Measurements from ENCODE around the gene EXOSC6.
"Not testable (repeated sequence)": the region's sequence is repeated elsewhere in the genome, so short reads cannot be mapped to it uniquely, and the experiment has no call there.

Gene EXOSC6

DNA sequence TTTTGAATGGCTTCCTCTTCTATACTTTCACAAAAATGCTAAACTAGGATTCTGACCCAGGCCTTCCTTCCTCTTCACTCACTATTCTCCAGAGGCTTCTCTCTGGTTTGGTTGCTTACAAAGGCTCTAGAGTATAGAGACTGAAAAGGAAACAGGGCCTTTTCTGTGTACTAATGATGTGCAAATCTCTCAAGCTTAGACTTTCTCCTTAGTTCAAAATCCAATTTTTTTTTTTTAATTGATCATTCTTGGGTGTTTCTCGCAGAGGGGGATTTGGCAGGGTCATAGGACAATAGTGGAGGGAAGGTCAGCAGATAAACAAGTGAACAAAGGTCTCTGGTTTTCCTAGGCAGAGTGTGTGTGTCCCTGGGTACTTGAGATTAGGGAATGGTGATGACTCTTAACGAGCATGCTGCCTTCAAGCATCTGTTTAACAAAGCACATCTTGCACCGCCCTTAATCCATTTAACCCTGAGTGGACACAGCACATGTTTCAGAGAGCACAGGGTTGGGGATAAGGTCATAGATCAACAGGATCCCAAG, 27.7 kb downstream of the EXOSC6 start:
- H3F3A ChIP-seq (ENCODE audit: insufficient read depth); H4K20me1 ChIP-seq (ENCODE audit: low read depth, low read length); H3K9ac ChIP-seq (ENCODE audit: low read length); H3K79me2 ChIP-seq (ENCODE audit: insufficient read depth, low read length); H3K36me3 ChIP-seq (ENCODE audit: low read length); H3K9me3 ChIP-seq (ENCODE audit: insufficient read depth, low read length); H3K4me2 ChIP-seq (ENCODE audit: low read depth, low read length, poor library complexity, severe bottlenecking); H3K27ac ChIP-seq (ENCODE audit: low read depth, low read length); H2AFZ ChIP-seq (ENCODE audit: low read depth, low read length, severe bottlenecking); H3K27me3 ChIP-seq (ENCODE audit: low read length); H3K9me2 ChIP-seq (replicated peaks; ENCODE audit: insufficient read depth, low read length); H3K4me3 ChIP-seq (ENCODE audit: insufficient read depth, low read length, poor library complexity, severe bottlenecking): not testable (repeated sequence)

DNA sequence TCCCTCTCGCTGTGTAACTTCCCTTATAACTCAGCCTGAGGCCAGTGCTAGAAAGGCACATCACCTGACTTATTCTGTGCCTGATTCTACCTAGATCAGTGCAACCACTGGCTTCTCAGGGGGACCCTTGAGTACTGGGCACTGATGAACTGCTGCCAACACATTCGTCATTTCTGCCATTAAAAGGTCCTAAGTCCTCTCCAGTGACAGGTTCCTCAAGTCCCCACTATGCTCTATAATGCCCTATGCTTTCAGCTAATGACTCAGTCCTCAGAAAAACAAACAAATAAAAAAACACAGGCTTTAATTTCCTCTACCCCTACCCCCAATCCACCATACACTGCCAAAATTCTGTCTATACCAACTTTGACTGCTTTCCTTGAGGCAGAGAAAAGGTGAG, 28.5 kb downstream of the EXOSC6 start:
- H3K4me3 ChIP-seq (ENCODE audit: insufficient read depth, low read length, poor library complexity, severe bottlenecking); H3K79me2 ChIP-seq (ENCODE audit: insufficient read depth, low read length); H3K9ac ChIP-seq (ENCODE audit: low read length); H3K36me3 ChIP-seq (ENCODE audit: low read length); H4K20me1 ChIP-seq (ENCODE audit: low read depth, low read length); H3K27ac ChIP-seq (ENCODE audit: low read depth, low read length); H3K9me2 ChIP-seq (replicated peaks; ENCODE audit: insufficient read depth, low read length); H2AFZ ChIP-seq (ENCODE audit: low read depth, low read length, severe bottlenecking); H3K4me2 ChIP-seq (ENCODE audit: low read depth, low read length, poor library complexity, severe bottlenecking); H3F3A ChIP-seq (ENCODE audit: insufficient read depth); H3K27me3 ChIP-seq (ENCODE audit: low read length); H3K9me3 ChIP-seq (ENCODE audit: insufficient read depth, low read length): not testable (repeated sequence)

DNA sequence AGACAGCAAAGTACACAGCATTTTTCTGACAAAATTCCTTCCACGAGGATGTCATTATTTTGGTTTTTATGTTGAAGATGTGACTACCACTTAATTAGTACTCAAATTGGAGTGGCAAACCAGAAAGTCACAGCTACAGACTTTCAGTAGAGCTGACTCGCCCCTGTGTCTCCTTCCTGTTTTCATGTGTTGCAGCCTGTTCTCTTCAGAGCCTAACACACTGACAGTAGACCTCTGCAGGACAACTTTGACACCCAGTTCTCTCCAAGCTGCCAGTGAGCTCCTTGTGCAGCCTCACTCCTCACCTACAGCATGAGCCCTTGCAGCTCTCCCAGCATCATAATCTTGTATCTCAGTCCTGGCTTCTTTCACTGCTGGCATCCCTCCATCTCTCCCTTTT, 29.2 kb downstream of the EXOSC6 start:
- not testable (repeated sequence) for H3K4me2 ChIP-seq (ENCODE audit: low read depth, low read length, poor library complexity, severe bottlenecking); H3K9me3 ChIP-seq (ENCODE audit: insufficient read depth, low read length); H3K36me3 ChIP-seq (ENCODE audit: low read length); H4K20me1 ChIP-seq (ENCODE audit: low read depth, low read length); H3F3A ChIP-seq (ENCODE audit: insufficient read depth); H3K27ac ChIP-seq (ENCODE audit: low read depth, low read length); H2AFZ ChIP-seq (ENCODE audit: low read depth, low read length, severe bottlenecking); H3K9ac ChIP-seq (ENCODE audit: low read length); H3K9me2 ChIP-seq (replicated peaks; ENCODE audit: insufficient read depth, low read length); H3K4me3 ChIP-seq (ENCODE audit: insufficient read depth, low read length, poor library complexity, severe bottlenecking); H3K79me2 ChIP-seq (ENCODE audit: insufficient read depth, low read length); H3K27me3 ChIP-seq (ENCODE audit: low read length)

DNA sequence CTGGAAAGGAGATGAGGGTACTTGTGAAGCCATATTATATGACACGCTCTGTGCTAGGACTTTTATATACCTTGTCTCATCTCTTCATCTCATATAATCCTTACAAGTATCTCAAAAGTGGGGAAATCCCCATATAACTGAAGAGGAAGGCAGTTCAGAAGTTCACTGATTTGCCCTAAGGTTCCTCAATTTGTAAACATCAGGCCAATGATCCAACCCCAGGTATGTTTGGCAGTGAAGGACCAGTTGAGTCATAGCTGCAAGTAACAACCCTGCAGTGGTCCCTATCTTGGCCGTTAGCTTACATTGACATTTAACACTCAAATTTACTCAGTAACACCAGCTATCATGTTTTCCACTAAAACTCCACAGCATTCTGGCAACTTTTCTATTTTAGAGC, 33.2 kb downstream of the EXOSC6 start:
- H3K9me2 ChIP-seq (replicated peaks; ENCODE audit: insufficient read depth, low read length); H4K20me1 ChIP-seq (ENCODE audit: low read depth, low read length); H3K9me3 ChIP-seq (ENCODE audit: insufficient read depth, low read length); H3K79me2 ChIP-seq (ENCODE audit: insufficient read depth, low read length); H3K36me3 ChIP-seq (ENCODE audit: low read length); H3K27ac ChIP-seq (ENCODE audit: low read depth, low read length); H3K27me3 ChIP-seq (ENCODE audit: low read length); H3K4me2 ChIP-seq (ENCODE audit: low read depth, low read length, poor library complexity, severe bottlenecking); H2AFZ ChIP-seq (ENCODE audit: low read depth, low read length, severe bottlenecking); H3K4me3 ChIP-seq (ENCODE audit: insufficient read depth, low read length, poor library complexity, severe bottlenecking); H3K9ac ChIP-seq (ENCODE audit: low read length); H3F3A ChIP-seq (ENCODE audit: insufficient read depth): not testable (repeated sequence)

DNA sequence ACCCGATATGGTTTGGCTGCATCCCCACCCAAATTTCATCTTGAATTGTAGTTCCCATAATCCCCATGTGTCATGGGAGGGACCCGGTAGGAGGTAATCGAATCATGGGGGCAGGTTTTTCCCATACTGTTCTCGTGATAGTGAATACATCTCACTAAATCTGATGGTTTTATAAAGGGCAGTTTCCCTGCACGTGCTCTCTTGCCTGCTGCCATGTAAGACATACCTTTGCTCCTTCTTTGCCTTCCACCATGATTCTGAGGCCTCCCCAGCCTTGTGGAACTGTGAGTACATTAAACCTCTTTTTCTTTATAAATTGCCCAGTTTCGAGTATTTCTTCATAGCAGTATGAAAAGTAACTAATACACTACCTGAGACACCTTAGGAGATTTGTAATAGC, 45.4 kb downstream of the EXOSC6 start:
- H3K4me2 ChIP-seq (ENCODE audit: low read depth, low read length, poor library complexity, severe bottlenecking); H3K9me3 ChIP-seq (ENCODE audit: insufficient read depth, low read length); H3K9ac ChIP-seq (ENCODE audit: low read length); H3K27ac ChIP-seq (ENCODE audit: low read depth, low read length); H2AFZ ChIP-seq (ENCODE audit: low read depth, low read length, severe bottlenecking); H4K20me1 ChIP-seq (ENCODE audit: low read depth, low read length); H3K36me3 ChIP-seq (ENCODE audit: low read length); H3K4me3 ChIP-seq (ENCODE audit: insufficient read depth, low read length, poor library complexity, severe bottlenecking); H3K79me2 ChIP-seq (ENCODE audit: insufficient read depth, low read length); H3K9me2 ChIP-seq (replicated peaks; ENCODE audit: insufficient read depth, low read length); H3K27me3 ChIP-seq (ENCODE audit: low read length); H3F3A ChIP-seq (ENCODE audit: insufficient read depth): not testable (repeated sequence)

DNA sequence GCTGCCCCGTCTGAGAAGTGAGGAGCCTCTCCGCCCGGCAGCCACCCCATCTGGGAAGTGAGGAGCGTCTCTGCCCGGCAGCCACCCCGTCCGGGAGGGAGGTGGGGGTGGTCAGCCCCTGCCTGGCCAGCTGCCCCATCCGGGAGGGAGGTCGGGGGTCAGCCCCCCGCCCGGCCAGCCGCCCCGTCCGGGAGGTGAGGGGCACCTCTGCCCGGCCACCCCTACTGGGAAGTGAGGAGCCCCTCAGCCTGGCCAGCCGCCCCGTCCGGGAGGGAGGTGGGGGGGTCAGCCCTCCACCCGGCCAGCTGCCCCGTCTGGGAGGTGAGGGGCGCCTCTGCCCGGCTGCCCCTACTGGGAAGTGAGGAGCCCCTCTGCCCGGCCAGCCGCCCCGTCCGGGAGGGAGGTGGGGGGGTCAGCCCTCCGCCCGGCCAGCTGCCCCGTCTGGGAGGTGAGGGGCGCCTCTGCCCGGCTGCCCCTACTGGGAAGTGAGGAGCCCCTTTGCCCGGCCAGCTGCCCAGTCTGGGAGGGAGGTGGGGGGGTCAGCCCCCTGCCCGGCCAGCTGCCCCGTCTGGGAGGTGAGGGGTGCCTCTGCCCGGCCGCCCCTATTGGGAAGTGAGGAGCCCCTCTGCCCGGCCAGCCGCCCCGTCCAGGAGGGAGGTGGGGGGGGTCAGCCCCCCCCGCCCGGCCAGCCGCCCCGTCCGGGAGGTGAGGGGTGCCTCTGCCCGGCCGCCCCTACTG, 46.9 kb downstream of the EXOSC6 start:
- H4K20me1 ChIP-seq (ENCODE audit: low read depth, low read length); H3K27ac ChIP-seq (ENCODE audit: low read depth, low read length); H3K4me3 ChIP-seq (ENCODE audit: insufficient read depth, low read length, poor library complexity, severe bottlenecking); H3K79me2 ChIP-seq (ENCODE audit: insufficient read depth, low read length); H3K9me3 ChIP-seq (ENCODE audit: insufficient read depth, low read length); H3K27me3 ChIP-seq (ENCODE audit: low read length); H3K36me3 ChIP-seq (ENCODE audit: low read length); H3K9me2 ChIP-seq (replicated peaks; ENCODE audit: insufficient read depth, low read length); H3F3A ChIP-seq (ENCODE audit: insufficient read depth); H3K9ac ChIP-seq (ENCODE audit: low read length); H2AFZ ChIP-seq (ENCODE audit: low read depth, low read length, severe bottlenecking); H3K4me2 ChIP-seq (ENCODE audit: low read depth, low read length, poor library complexity, severe bottlenecking): not testable (repeated sequence)

DNA sequence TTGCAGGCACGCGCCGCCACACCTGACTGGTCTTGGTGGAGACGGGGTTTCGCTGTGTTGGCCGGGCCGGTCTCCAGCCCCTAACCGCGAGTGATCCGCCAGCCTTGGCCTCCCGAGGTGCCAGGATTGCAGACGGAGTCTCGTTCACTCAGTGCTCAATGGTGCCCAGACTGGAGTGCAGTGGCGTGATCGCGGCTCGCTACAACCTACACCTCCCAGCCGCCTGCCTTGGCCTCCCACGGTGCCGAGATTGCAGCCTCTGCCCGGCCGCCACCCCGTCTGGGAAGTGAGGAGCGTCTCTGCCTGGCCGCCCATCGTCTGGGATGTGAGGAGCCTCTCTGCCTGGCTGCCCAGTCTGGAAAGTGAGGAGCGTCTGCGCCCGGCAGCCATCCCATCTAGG, 47.7 kb downstream of the EXOSC6 start:
- H3K27ac ChIP-seq (ENCODE audit: low read depth, low read length); H3K9ac ChIP-seq (ENCODE audit: low read length); H3K27me3 ChIP-seq (ENCODE audit: low read length); H3K9me3 ChIP-seq (ENCODE audit: insufficient read depth, low read length); H3K4me2 ChIP-seq (ENCODE audit: low read depth, low read length, poor library complexity, severe bottlenecking); H3K4me3 ChIP-seq (ENCODE audit: insufficient read depth, low read length, poor library complexity, severe bottlenecking); H4K20me1 ChIP-seq (ENCODE audit: low read depth, low read length); H3F3A ChIP-seq (ENCODE audit: insufficient read depth); H3K79me2 ChIP-seq (ENCODE audit: insufficient read depth, low read length); H2AFZ ChIP-seq (ENCODE audit: low read depth, low read length, severe bottlenecking); H3K9me2 ChIP-seq (replicated peaks; ENCODE audit: insufficient read depth, low read length); H3K36me3 ChIP-seq (ENCODE audit: low read length): not testable (repeated sequence)

DNA sequence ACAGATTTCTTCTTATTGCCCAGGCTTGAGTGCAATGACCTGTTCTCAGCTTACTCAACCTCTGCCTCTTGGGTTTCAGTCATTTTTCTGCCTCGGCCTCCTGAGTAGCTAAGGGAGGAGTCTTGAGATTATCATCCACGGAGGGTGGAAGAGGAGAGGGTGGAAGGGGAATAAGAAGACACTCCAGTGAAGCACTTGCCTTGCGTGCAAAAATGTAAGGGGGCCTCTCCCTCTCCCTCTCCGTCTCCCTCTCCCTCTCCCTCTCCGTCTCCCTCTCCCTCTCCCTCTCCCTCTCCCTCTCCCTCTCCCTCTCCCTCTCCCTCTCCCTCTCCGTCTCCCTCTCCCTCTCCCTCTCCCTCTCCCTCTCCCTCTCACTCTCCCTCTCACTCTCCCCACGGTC, 48.2 kb downstream of the EXOSC6 start:
- not testable (repeated sequence) for H3K9ac ChIP-seq (ENCODE audit: low read length); H3K36me3 ChIP-seq (ENCODE audit: low read length); H3K9me3 ChIP-seq (ENCODE audit: insufficient read depth, low read length); H3K9me2 ChIP-seq (replicated peaks; ENCODE audit: insufficient read depth, low read length); H3K4me2 ChIP-seq (ENCODE audit: low read depth, low read length, poor library complexity, severe bottlenecking); H3K27ac ChIP-seq (ENCODE audit: low read depth, low read length); H3K4me3 ChIP-seq (ENCODE audit: insufficient read depth, low read length, poor library complexity, severe bottlenecking); H4K20me1 ChIP-seq (ENCODE audit: low read depth, low read length); H3K27me3 ChIP-seq (ENCODE audit: low read length); H3K79me2 ChIP-seq (ENCODE audit: insufficient read depth, low read length); H2AFZ ChIP-seq (ENCODE audit: low read depth, low read length, severe bottlenecking); H3F3A ChIP-seq (ENCODE audit: insufficient read depth)

Data from SU-DHL-6 (cell line).